NCI-H187 (cell line): ENCODE measurements around the gene TMEM178A.
"Not testable (repeated sequence)": the region's sequence is repeated elsewhere in the genome, so short reads cannot be mapped to it uniquely, and the experiment has no call there.

Experiments used
- DNase-seq, 2 experiments: peaks; one replicate each; lab custom pipeline; 2025; lab: John Stamatoyannopoulos, UW

TMEM178A gene

GRCh38 chr2:39715822-39716221, 50.1 kb downstream of the TMEM178A start:
- DNase-seq = no peak

- DNase-seq = no peak
Measured at GRCh38 chr2:39717067-39717466, 51.4 kb downstream of the TMEM178A start.

GRCh38 chr2:39718483-39718882, 52.8 kb downstream of the TMEM178A start:
- no peak for DNase-seq

GRCh38 chr2:39719317-39719716, 53.6 kb downstream of the TMEM178A start:
- DNase-seq = no peak

GRCh38 chr2:39720970-39721369, 55.3 kb downstream of the TMEM178A start:
- DNase-seq = no peak

- DNase-seq = no peak
Measured at GRCh38 chr2:39723497-39723896, 57.8 kb downstream of the TMEM178A start.

GRCh38 chr2:39723946-39724827, 58.5 kb downstream of the TMEM178A start:
- DNase-seq = no peak

- no peak for DNase-seq
Measured at GRCh38 chr2:39724828-39725144, 59.1 kb downstream of the TMEM178A start.

GRCh38 chr2:39725401-39725800, 59.7 kb downstream of the TMEM178A start:
- no peak for DNase-seq

- not testable (repeated sequence) for DNase-seq
Measured at GRCh38 chr2:39728085-39728484, 62.4 kb downstream of the TMEM178A start.

GRCh38 chr2:39728941-39729351, 63.2 kb downstream of the TMEM178A start:
- no peak for DNase-seq

GRCh38 chr2:39730276-39730675, 64.6 kb downstream of the TMEM178A start:
- DNase-seq = no peak

- DNase-seq = peak in 1 of 2 experiments; percentile 12
Measured at GRCh38 chr2:39730685-39731302, 65.1 kb downstream of the TMEM178A start.

GRCh38 chr2:39731546-39731945, 65.8 kb downstream of the TMEM178A start:
- no peak for DNase-seq

GRCh38 chr2:39732482-39732881, 66.8 kb downstream of the TMEM178A start:
- no peak for DNase-seq

GRCh38 chr2:39733070-39733674, 67.5 kb downstream of the TMEM178A start:
- DNase-seq = no peak

- no peak for DNase-seq
Measured at GRCh38 chr2:39734445-39734844, 68.7 kb downstream of the TMEM178A start.

GRCh38 chr2:39735648-39736047, 69.9 kb downstream of the TMEM178A start:
- no peak for DNase-seq

GRCh38 chr2:39736640-39737039, 70.9 kb downstream of the TMEM178A start:
- no peak for DNase-seq

GRCh38 chr2:39737661-39738060, 71.9 kb downstream of the TMEM178A start:
- DNase-seq = no peak

GRCh38 chr2:39738936-39739335, 73.2 kb downstream of the TMEM178A start:
- DNase-seq = no peak

- no peak for DNase-seq
Measured at GRCh38 chr2:39739386-39739785, 73.7 kb downstream of the TMEM178A start.

GRCh38 chr2:39741871-39742270, 76.2 kb downstream of the TMEM178A start:
- no peak for DNase-seq
